Measurements from ENCODE around the gene USP25. TPM values are rescaled to one million over a fixed set of nuclear protein-coding genes. Genes with fewer than 3 reads are reported as not detected.

Gene USP25
- total RNA-seq, 1 experiment from 2014 or later: 35.1 TPM

GRCh38 chr21:15774590-15774989 is 44.8 kb downstream of the USP25 start:
- H3K79me2 ChIP-seq (ENCODE audit: insufficient read depth, low read length): peaks cover 2% of the 10 kb centered on the region; the same call in 1 of the 2 replicates
- no peak overlapping the region for H4K91ac ChIP-seq (ENCODE audit: insufficient read length, low read depth, low read length)
- no peaks in the 10 kb centered on the region; a peak in 1 of 7 replicates for H3K36me3 Mint-ChIP-seq (ENCODE audit: insufficient read depth in 1 of 3, low read depth in 3 of 3)
- peaks cover 6% of the 10 kb centered on the region; the same call in 1 of the 2 replicates for H3K4me1 ChIP-seq (ENCODE audit: insufficient read depth, low read length)
- no peaks in the 10 kb centered on the region for H3K27me3 ChIP-seq (ENCODE audit: insufficient read depth, low read length)
- no peak overlapping the region for H3K56ac ChIP-seq (ENCODE audit: insufficient read length, low read depth, low read length)
- H2BK5ac ChIP-seq (ENCODE audit: insufficient read length, low read length): no peak overlapping the region
- H3K4me1 Mint-ChIP-seq: peaks cover 23 to 31% of the 10 kb centered on the region in 2 experiments
- H2BK20ac ChIP-seq (ENCODE audit: low read depth, low read length, poor library complexity, severe bottlenecking): no peak overlapping the region
- no peak overlapping the region for H3K14ac ChIP-seq (ENCODE audit: insufficient read depth, low read length)
- DNase-seq: no peak
- H3K4me3 Mint-ChIP-seq: no peak overlapping the region
- TF ChIP-seq, protein P1, sequence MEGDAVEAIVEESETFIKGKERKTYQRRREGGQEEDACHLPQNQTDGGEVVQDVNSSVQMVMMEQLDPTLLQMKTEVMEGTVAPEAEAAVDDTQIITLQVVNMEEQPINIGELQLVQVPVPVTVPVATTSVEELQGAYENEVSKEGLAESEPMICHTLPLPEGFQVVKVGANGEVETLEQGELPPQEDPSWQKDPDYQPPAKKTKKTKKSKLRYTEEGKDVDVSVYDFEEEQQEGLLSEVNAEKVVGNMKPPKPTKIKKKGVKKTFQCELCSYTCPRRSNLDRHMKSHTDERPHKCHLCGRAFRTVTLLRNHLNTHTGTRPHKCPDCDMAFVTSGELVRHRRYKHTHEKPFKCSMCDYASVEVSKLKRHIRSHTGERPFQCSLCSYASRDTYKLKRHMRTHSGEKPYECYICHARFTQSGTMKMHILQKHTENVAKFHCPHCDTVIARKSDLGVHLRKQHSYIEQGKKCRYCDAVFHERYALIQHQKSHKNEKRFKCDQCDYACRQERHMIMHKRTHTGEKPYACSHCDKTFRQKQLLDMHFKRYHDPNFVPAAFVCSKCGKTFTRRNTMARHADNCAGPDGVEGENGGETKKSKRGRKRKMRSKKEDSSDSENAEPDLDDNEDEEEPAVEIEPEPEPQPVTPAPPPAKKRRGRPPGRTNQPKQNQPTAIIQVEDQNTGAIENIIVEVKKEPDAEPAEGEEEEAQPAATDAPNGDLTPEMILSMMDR (conservative IDR thresholded peaks at IDR 0.05): no peak
- H2AK5ac ChIP-seq (ENCODE audit: insufficient read length, low read length): no peak overlapping the region
- H3K27ac ChIP-seq (ENCODE audit: insufficient read length, low read depth, low read length): no peak overlapping the region
- no peaks in the 10 kb centered on the region for H3K9me3 Mint-ChIP-seq
- no peak overlapping the region for H3T11ph ChIP-seq (ENCODE audit: low read length)
- H2BK15ac ChIP-seq (ENCODE audit: low read depth, low read length): no peak overlapping the region
- no CpG with 5 or more reads among the region's 3 CpGs for WGBS (ENCODE audit: extremely low coverage, insufficient read length, low lambda C conversion rate)
- no peak overlapping the region for H3K4me2 ChIP-seq (ENCODE audit: insufficient read depth, insufficient read length, low read length)
- H3K23me2 ChIP-seq (ENCODE audit: insufficient read length, low read depth, low read length, poor library complexity, severe bottlenecking): no peaks in the 10 kb centered on the region
- H4K8ac ChIP-seq (replicated peaks; ENCODE audit: insufficient read length, low read depth, low read length): no peak overlapping the region
- no peak overlapping the region for H3K23ac ChIP-seq (ENCODE audit: insufficient read length, low read depth, low read length)
- H3K27ac Mint-ChIP-seq: no peak overlapping the region
- H2BK12ac ChIP-seq (ENCODE audit: insufficient read length, low read depth, low read length): no peak overlapping the region
- H3K27me3 Mint-ChIP-seq (ENCODE audit: low read depth): no peaks in the 10 kb centered on the region
- no peak overlapping the region for H2BK120ac ChIP-seq (ENCODE audit: low read depth, low read length, poor library complexity, severe bottlenecking)
- no peaks in the 10 kb centered on the region for H3K9me3 ChIP-seq (ENCODE audit: control insufficient read depth, low read depth, low read length)
- H4K5ac ChIP-seq (ENCODE audit: insufficient read length, low read depth, low read length): no peak overlapping the region
- H3K18ac ChIP-seq (ENCODE audit: insufficient read length, low read depth, low read length): no peak overlapping the region
- no peak overlapping the region for H2AFZ ChIP-seq (ENCODE audit: low read length)
- no peaks in the 10 kb centered on the region for H4K20me1 ChIP-seq (ENCODE audit: control insufficient read depth, insufficient read depth, insufficient read length)
- H3K4ac ChIP-seq (ENCODE audit: low read depth, low read length): no peak overlapping the region
- H3K79me1 ChIP-seq (ENCODE audit: insufficient read depth, low read depth, low read length, poor library complexity, severe bottlenecking): no peaks in the 10 kb centered on the region
- H3K9ac ChIP-seq (ENCODE audit: extremely low read depth, insufficient read length, low read length): no peak overlapping the region
